MCF 10A (cell line): ENCODE data around the gene ZMYM3. TPM values are rescaled to one million over a fixed set of nuclear protein-coding genes. Genes with fewer than 3 reads are reported as not detected.

Experiments used
- BruUV-seq: library from RNA; stranded (reverse); fragments of 400-500 nt; replicated peaks from 2 replicates; lab custom pipeline; 2021; lab: Mats Ljungman, UMichigan
- CTCF ChIA-PET: fragments of 300-600 bp; sonication (Branson Sonifier 250); formaldehyde crosslinking; extraction: SDS; loops from one replicate; lab custom pipeline; 2021; ENCODE audit warnings: antibody characterized with exemption, inconsistent platforms; lab: Yijun Ruan, JAX
- POLR2A ChIA-PET: fragments of 300-600, 350-650 bp; sonication (Branson Sonifier 250); formaldehyde crosslinking; extraction: SDS; loops from one replicate; lab custom pipeline; 2020; ENCODE audit warnings: antibody characterized with exemption, inconsistent platforms; lab: Yijun Ruan, JAX
- DNase-seq: peaks from one replicate; pipeline ENCODE4 v3.0.0-alpha.2; 2018; ENCODE audit not compliant: unreplicated experiment
- H3K27ac Mint-ChIP-seq: one replicate; pipeline ENCODE4 v1.8.0; 2022; ENCODE audit warnings: mild to moderate bottlenecking, low read depth, mixed read lengths; ENCODE audit not compliant: unreplicated experiment
- H3K27me3 Mint-ChIP-seq: one replicate; pipeline ENCODE4 v1.8.0; 2022; ENCODE audit warnings: mixed read lengths; ENCODE audit not compliant: insufficient read depth, unreplicated experiment
- H3K36me3 Mint-ChIP-seq: one replicate; pipeline ENCODE4 v1.8.0; 2022; ENCODE audit warnings: mild to moderate bottlenecking, moderate library complexity, mixed read lengths; ENCODE audit not compliant: insufficient read depth, unreplicated experiment
- H3K4me1 Mint-ChIP-seq: one replicate; pipeline ENCODE4 v1.8.0; 2022; ENCODE audit warnings: mixed read lengths; ENCODE audit not compliant: insufficient read depth, unreplicated experiment
- H3K4me3 Mint-ChIP-seq: one replicate; pipeline ENCODE4 v1.8.0; 2022; ENCODE audit warnings: mild to moderate bottlenecking, moderate library complexity, mixed read lengths; ENCODE audit not compliant: unreplicated experiment
- H3K9me3 Mint-ChIP-seq: one replicate; pipeline ENCODE4 v1.8.0; 2022; ENCODE audit warnings: mixed read lengths; ENCODE audit not compliant: unreplicated experiment
- intact Hi-C: fragments of 100-400 bp; cut with micrococcal nuclease; formaldehyde crosslinking; loops from 2 replicates; pipeline ENCODE4 v1.14.1; 2022
- total RNA-seq: library from RNA; stranded (reverse); gene quantifications from 2 replicates; pipeline ENCODE4 v1.2.3, GENCODE V29; 2022
- TF ChIP-seq, protein P1 (sequence below): fragments of 200-600 bp; IDR thresholded peaks from one replicate; pipeline ENCODE4 v1.8.0; 2022; ENCODE audit warnings: antibody characterized with exemption, mild to moderate bottlenecking; ENCODE audit not compliant: unreplicated experiment

ZMYM3 gene
- total RNA-seq, 1 experiment from 2014 or later: 8.4 TPM

DNA sequence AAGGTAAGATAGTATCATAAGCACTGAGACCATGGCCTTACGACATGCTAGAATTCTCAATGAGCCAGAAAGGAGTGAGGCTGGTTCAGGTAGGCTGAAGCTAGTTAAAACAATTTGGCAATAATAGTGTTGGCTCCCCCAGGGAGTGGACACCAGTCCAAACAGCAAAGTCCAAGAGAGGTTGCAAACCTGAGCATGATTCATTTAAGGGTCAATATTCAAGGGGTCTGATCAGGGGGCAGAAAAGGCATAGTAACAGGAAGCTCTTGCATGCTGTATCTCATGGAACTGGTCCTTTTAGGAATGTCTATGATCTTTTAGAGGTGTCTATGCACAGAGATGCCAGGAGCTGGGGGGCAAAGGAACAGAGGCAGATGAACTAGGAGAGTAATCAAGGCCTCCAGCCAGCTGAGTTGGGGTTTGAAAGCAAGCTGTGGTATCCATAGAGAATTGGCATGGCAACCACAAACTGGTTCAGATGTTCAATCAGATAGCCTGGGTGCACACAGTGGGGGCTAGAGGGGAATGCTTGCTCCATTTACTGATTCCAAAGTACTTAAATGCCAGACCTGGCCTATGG, 25.8 kb downstream of the ZMYM3 start:
- intact Hi-C loops: no loop called here
- no peaks in the 10 kb centered on the region for H3K4me1 Mint-ChIP-seq
- POLR2A ChIA-PET: no interaction called here
- CTCF ChIA-PET: interaction anchor here (0.6 kb wide), 1 partner anchor 68 kb away, joined by 3 read pairs; no protein-coding TSS in a partner anchor
- TF ChIP-seq, protein P1, sequence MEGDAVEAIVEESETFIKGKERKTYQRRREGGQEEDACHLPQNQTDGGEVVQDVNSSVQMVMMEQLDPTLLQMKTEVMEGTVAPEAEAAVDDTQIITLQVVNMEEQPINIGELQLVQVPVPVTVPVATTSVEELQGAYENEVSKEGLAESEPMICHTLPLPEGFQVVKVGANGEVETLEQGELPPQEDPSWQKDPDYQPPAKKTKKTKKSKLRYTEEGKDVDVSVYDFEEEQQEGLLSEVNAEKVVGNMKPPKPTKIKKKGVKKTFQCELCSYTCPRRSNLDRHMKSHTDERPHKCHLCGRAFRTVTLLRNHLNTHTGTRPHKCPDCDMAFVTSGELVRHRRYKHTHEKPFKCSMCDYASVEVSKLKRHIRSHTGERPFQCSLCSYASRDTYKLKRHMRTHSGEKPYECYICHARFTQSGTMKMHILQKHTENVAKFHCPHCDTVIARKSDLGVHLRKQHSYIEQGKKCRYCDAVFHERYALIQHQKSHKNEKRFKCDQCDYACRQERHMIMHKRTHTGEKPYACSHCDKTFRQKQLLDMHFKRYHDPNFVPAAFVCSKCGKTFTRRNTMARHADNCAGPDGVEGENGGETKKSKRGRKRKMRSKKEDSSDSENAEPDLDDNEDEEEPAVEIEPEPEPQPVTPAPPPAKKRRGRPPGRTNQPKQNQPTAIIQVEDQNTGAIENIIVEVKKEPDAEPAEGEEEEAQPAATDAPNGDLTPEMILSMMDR: no peak
- H3K4me3 Mint-ChIP-seq: no peak overlapping the region
- no TSS peak for BruUV-seq
- no peaks in the 10 kb centered on the region for H3K36me3 Mint-ChIP-seq
- H3K9me3 Mint-ChIP-seq: no peaks in the 10 kb centered on the region
- no peak for DNase-seq
- H3K27me3 Mint-ChIP-seq: peaks cover 63% of the 10 kb centered on the region
- H3K27ac Mint-ChIP-seq: no peak overlapping the region

DNA sequence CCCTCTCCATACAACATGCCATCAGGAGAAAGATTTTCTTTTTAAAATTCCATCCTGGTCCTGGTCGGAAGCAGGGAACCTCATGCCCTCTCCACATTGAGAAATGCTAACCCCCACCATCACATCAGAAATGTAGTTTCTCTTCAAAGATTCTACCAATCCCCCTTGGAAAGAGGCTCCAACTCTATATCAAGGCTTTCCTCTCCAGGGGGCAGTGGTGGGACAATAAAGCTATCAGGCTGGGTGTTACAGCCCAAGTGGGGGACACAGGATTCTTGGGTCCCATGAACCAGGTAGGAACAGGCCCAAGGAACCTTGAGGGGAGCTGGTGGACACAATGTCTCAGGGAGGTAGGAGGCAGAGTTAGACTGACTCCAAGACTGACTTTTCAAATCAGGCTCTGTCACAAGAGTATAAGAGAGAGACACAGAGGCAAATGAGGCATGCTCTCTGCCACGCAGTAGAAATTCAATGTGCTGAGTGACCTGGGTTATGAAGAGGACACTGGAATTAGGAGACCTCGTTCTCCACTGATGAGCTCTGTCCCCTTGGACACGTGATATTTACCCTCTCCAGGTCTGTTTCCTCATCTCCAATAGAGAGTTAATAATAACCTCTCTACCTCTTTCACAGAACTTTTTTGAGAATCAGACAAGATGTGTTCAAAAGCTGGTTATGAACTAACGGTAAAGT, 26.4 kb downstream of the ZMYM3 start:
- POLR2A ChIA-PET: no interaction called here
- Mint-ChIP-seq H3K27ac (no peak overlapping the region), H3K4me3 (no peak overlapping the region), H3K27me3 (peaks cover 68% of the 10 kb centered on the region), H3K9me3 (no peaks in the 10 kb centered on the region), H3K4me1 (no peaks in the 10 kb centered on the region), H3K36me3 (no peaks in the 10 kb centered on the region)
- intact Hi-C loops: no loop called here
- no peak for DNase-seq
- BruUV-seq: no TSS peak
- CTCF ChIA-PET: interaction anchor here (0.6 kb wide), 1 partner anchor 244 kb away, joined by 6 read pairs; no protein-coding TSS in a partner anchor
- TF ChIP-seq, protein P1: no peak

DNA sequence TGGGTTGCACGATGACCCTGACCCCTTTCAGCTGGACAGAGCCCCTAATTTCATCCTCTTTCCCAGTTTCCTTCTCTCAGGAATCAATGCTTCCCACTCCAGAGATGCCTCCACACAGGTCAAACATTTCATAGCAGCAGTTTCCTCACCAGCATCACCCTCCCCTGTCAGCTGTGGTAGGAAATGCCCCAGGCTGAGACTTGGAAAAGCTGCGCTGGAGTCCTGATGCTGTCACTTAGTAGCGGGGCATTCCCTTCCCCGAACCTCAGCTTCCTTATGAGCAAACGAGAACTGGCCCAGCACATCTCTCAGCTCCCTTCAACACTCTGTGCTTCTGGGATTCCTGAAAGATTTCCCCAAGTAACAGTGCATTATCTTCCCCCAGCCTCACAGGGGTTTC, 28.3 kb downstream of the ZMYM3 start:
- DNase-seq: no peak
- ChIA-PET CTCF (interaction anchor here (0.7 kb wide), 1 partner anchor 203 kb away, joined by 3 read pairs; no protein-coding TSS in a partner anchor), POLR2A (no interaction called here)
- H3K27ac Mint-ChIP-seq: no peak overlapping the region
- H3K4me3 Mint-ChIP-seq: no peak overlapping the region
- TF ChIP-seq, protein P1: no peak
- no peaks in the 10 kb centered on the region for H3K4me1 Mint-ChIP-seq
- intact Hi-C loops: no loop called here
- no peaks in the 10 kb centered on the region for H3K36me3 Mint-ChIP-seq
- peaks cover 63% of the 10 kb centered on the region for H3K27me3 Mint-ChIP-seq
- H3K9me3 Mint-ChIP-seq: no peaks in the 10 kb centered on the region
- no TSS peak for BruUV-seq

DNA sequence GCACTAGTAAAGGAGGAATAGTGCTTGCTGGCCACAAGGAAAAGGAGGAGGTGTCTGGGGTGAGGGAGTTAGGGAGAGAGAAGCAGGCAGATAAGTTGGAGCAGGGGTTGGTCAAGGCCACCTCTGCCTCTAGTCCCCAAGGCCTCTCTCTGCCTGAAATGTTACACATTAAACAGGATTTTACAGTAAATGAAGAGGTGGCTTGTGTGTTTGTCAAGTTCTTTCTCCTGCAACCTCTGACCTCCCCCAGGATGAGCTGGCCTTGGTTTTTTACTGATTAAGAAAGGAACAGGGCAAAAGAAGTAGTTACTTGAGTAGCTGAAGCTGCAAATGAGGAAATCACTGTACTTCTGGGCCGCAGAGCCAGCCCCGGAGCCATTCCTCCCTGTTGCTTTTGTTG, 28.9 kb downstream of the ZMYM3 start:
- BruUV-seq: no TSS peak
- Mint-ChIP-seq H3K27ac (no peak overlapping the region), H3K36me3 (no peaks in the 10 kb centered on the region), H3K9me3 (no peaks in the 10 kb centered on the region), H3K4me3 (no peak overlapping the region), H3K4me1 (no peaks in the 10 kb centered on the region), H3K27me3 (peaks cover 56% of the 10 kb centered on the region)
- DNase-seq: no peak
- TF ChIP-seq, protein P1: no peak
- ChIA-PET CTCF (no interaction called here), POLR2A (no interaction called here)
- intact Hi-C loops: no loop called here
